ENCODE measurements around the gene TGFB2.

The TGFB2 gene

GRCh38 chr1:218488986-218489385 lies 143.8 kb downstream of the TGFB2 start:
- no peak for DNase-seq (ENCODE audit: low read depth)

- no peak for DNase-seq (ENCODE audit: low read depth)
These were observed 145.3 kb downstream of the TGFB2 start for GRCh38 chr1:218490406-218490922.

GRCh38 chr1:218492874-218493273 lies 147.7 kb downstream of the TGFB2 start:
- no peak for DNase-seq (ENCODE audit: low read depth)

DNA sequence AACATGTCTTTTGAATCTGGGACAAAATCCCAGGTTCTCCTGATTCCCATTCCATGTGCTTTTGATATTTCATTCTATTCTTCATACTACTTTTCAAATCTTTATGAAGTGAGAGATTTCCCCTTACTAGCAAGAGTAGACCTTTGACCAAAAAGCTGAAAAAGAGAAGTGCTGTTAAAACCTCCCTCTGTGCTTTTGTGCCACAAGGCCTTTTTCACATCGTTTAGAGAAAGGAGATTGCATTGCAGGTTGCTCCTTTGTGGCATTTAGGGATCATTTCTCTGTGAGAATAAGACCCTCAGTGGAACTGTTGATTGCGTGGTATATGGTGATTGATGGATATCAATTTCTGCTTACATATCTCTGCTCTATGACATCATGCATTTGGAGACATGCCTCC lies 148.8 kb downstream of the TGFB2 start:
- DNase-seq (ENCODE audit: low read depth) = no peak
